DMS 273 (cell line): Measurements from ENCODE around the gene ATPAF2.

Experiments used
- DNase-seq: peaks from one replicate; lab custom pipeline; 2025; ENCODE audit not compliant: unreplicated experiment; lab: John Stamatoyannopoulos, UW

The ATPAF2 gene

GRCh38 chr17:17987901-17988300 lies 51.1 kb downstream of the ATPAF2 start:
- DNase-seq = no peak

- DNase-seq = no peak
Observed at GRCh38 chr17:17987187-17987896, 51.6 kb downstream of the ATPAF2 start.

GRCh38 chr17:17985555-17985954 lies 53.4 kb downstream of the ATPAF2 start:
- DNase-seq = peak; percentile 46

GRCh38 chr17:17985153-17985552 lies 53.8 kb downstream of the ATPAF2 start:
- DNase-seq = no peak

GRCh38 chr17:17983776-17984175 lies 55.2 kb downstream of the ATPAF2 start:
- DNase-seq = no peak

- no peak for DNase-seq
Observed at GRCh38 chr17:17983376-17983775, 55.6 kb downstream of the ATPAF2 start.

- DNase-seq = no peak
Observed at GRCh38 chr17:17982801-17983200, 56.2 kb downstream of the ATPAF2 start.

GRCh38 chr17:17981330-17981729 lies 57.6 kb downstream of the ATPAF2 start:
- DNase-seq = no peak

- no peak for DNase-seq
Observed at GRCh38 chr17:17979778-17980177, 59.2 kb downstream of the ATPAF2 start.

GRCh38 chr17:17978481-17979424 lies 60.2 kb downstream of the ATPAF2 start:
- no peak for DNase-seq

GRCh38 chr17:17976931-17977570 lies 61.9 kb downstream of the ATPAF2 start:
- no peak for DNase-seq

- no peak for DNase-seq
Observed at GRCh38 chr17:17975436-17975835, 63.5 kb downstream of the ATPAF2 start.

GRCh38 chr17:17972952-17973254 lies 66.1 kb downstream of the ATPAF2 start:
- DNase-seq = no peak

- peak; percentile 100 for DNase-seq
Observed at GRCh38 chr17:17972126-17972951, 66.6 kb downstream of the ATPAF2 start, which contains the start of the genes DRC3 and TOM1L2. DRC3 (plus strand) TSS chr17:17972862; CDS start chr17:17977599, 4,737 bp downstream. TOM1L2 (minus strand) TSS chr17:17972400; CDS start chr17:17972313, 87 bp downstream.

GRCh38 chr17:17971431-17972125 lies 67.4 kb downstream of the ATPAF2 start:
- peak; percentile 55 for DNase-seq

- DNase-seq = no peak
Observed at GRCh38 chr17:17970699-17971430, 68.1 kb downstream of the ATPAF2 start.
